Loucy (cell line): ENCODE measurements around the gene TLNRD1.

Experiments used
- H2AFZ ChIP-seq: fragments of 200-600 bp; sonication (generic); 2 replicates; pipeline ENCODE4 v1.6.0; 2016; ENCODE audit warnings: antibody characterized with exemption, mild to moderate bottlenecking, low read length, moderate library complexity
- H3F3A ChIP-seq: fragments of 200-600 bp; 2 replicates; pipeline ENCODE4 v1.6.0; 2016; ENCODE audit warnings: antibody characterized with exemption, low read depth, mild to moderate bottlenecking
- H3K27me3 ChIP-seq: fragments of 200-600 bp; sonication (generic); 2 replicates; pipeline ENCODE4 v1.6.1; 2014; ENCODE audit warnings: low read length, mild to moderate bottlenecking; ENCODE audit not compliant: insufficient read depth, poor library complexity, severe bottlenecking
- H3K36me3 ChIP-seq: fragments of 200-600 bp; sonication (generic); 2 replicates; pipeline ENCODE4 v1.6.1; 2016; ENCODE audit warnings: low read length; ENCODE audit not compliant: insufficient read depth
- H3K4me1 ChIP-seq: fragments of 200-600 bp; sonication (generic); 2 replicates; pipeline ENCODE4 v1.5.1; 2014; ENCODE audit warnings: low read length, mild to moderate bottlenecking; ENCODE audit not compliant: insufficient read depth, poor library complexity, severe bottlenecking
- H3K4me2 ChIP-seq: fragments of 200-600 bp; sonication (generic); 2 replicates; pipeline ENCODE4 v1.6.0; 2014; ENCODE audit warnings: antibody characterized with exemption, low read length, low read depth, mild to moderate bottlenecking; ENCODE audit not compliant: poor library complexity, severe bottlenecking
- H3K4me3 ChIP-seq: fragments of 200-600 bp; sonication (generic); 2 replicates; pipeline ENCODE4 v1.5.1; 2014; ENCODE audit warnings: low read length, mild to moderate bottlenecking, mixed read lengths; ENCODE audit not compliant: poor library complexity, severe bottlenecking
- H3K79me2 ChIP-seq: fragments of 200-600 bp; sonication (generic); 2 replicates; pipeline ENCODE4 v1.6.1; 2014; ENCODE audit warnings: low read length; ENCODE audit not compliant: insufficient read depth
- H3K9ac ChIP-seq: fragments of 200-600 bp; sonication (generic); 2 replicates; pipeline ENCODE4 v1.6.0; 2014; ENCODE audit warnings: mild to moderate bottlenecking, low read depth, low read length, moderate library complexity; ENCODE audit not compliant: poor library complexity, severe bottlenecking
- H3K9me2 ChIP-seq: fragments of 200-600 bp; sonication (generic); replicated peaks from 2 replicates; pipeline ENCODE4 v1.6.1; 2016; ENCODE audit warnings: low read depth, low read length, mixed read lengths
- H3K9me3 ChIP-seq: fragments of 200-600 bp; sonication (generic); 2 replicates; pipeline ENCODE4 v1.6.1; 2014; ENCODE audit warnings: mild to moderate bottlenecking, antibody characterized with exemption, low read length, low read depth; ENCODE audit not compliant: insufficient read depth
- H4K20me1 ChIP-seq: fragments of 200-600 bp; sonication (generic); 2 replicates; pipeline ENCODE4 v1.6.0; 2014; ENCODE audit warnings: antibody characterized with exemption, low read length, mild to moderate bottlenecking; ENCODE audit not compliant: insufficient read depth, poor library complexity, severe bottlenecking
- EZH2phosphoT487 ChIP-seq: fragments of 200-600 bp; IDR thresholded peaks from 2 replicates; pipeline ENCODE4 v1.6.1; 2018; ENCODE audit warnings: antibody characterized with exemption, mild to moderate bottlenecking, moderate library complexity, borderline replicate concordance
- TF ChIP-seq, protein P1 (sequence below): fragments of 200-600 bp; sonication (generic); conservative IDR thresholded peaks from 2 replicates; pipeline ENCODE4 v1.5.1; 2014; ENCODE audit warnings: mild to moderate bottlenecking, antibody characterized with exemption, low read length

TLNRD1 gene

DNA sequence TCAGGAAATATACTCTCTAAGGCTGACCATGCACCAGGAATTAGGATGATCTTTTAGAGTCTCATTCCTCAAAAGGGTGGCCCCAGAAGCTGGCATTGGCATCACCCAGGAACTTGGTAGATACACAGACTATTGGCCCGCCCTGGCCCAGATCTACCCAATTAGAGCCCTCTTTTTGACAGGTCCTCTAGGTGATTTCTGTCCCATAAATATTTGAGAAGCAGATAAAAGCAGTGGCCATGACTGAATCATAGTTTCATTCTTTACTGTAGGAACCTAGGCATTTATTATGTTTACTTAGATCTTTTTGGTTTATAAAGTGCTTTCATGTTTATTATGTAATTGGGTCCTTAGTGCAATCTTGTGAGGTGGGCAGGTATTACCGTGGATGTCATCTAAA is 7.6 kb downstream of the TLNRD1 start:
- H3K79me2 ChIP-seq = peaks cover 40% of the 10 kb centered on the region
- TF ChIP-seq, protein P1, sequence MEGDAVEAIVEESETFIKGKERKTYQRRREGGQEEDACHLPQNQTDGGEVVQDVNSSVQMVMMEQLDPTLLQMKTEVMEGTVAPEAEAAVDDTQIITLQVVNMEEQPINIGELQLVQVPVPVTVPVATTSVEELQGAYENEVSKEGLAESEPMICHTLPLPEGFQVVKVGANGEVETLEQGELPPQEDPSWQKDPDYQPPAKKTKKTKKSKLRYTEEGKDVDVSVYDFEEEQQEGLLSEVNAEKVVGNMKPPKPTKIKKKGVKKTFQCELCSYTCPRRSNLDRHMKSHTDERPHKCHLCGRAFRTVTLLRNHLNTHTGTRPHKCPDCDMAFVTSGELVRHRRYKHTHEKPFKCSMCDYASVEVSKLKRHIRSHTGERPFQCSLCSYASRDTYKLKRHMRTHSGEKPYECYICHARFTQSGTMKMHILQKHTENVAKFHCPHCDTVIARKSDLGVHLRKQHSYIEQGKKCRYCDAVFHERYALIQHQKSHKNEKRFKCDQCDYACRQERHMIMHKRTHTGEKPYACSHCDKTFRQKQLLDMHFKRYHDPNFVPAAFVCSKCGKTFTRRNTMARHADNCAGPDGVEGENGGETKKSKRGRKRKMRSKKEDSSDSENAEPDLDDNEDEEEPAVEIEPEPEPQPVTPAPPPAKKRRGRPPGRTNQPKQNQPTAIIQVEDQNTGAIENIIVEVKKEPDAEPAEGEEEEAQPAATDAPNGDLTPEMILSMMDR = no peak
- no peak for TF ChIP-seq EZH2phosphoT487

DNA sequence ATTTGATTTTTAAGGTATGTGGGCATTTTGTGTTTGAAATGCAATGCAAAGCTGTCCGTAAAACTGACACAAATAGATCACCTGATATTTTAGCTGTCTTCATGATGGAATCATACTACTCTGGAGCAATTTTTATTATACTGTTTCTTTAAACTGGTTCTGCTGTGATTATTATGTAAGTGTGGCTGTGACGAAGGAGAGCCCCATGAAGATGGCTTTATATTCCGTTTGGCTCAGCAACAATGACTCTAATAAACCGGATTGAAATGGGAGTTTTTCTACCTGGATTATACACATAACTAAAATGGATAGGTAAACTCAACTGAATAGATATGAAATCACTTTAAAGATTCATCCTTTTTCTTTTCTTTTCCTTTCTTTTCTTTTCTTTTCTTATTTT is 9.4 kb downstream of the TLNRD1 start:
- Histone ChIP-seq H3K36me3 (no peaks in the 10 kb centered on the region), H3F3A (no peaks in the 10 kb centered on the region), H3K4me3 (no peak overlapping the region), H3K27me3 (no peaks in the 10 kb centered on the region), H3K9me3 (no peaks in the 10 kb centered on the region), H2AFZ (no peak overlapping the region), H3K4me2 (no peak overlapping the region), H3K4me1 (peaks cover 25% of the 10 kb centered on the region), H4K20me1 (peaks cover 7% of the 10 kb centered on the region), H3K9me2 (no peaks in the 10 kb centered on the region), H3K9ac (no peak overlapping the region), H3K79me2 (peaks cover 22% of the 10 kb centered on the region)
- TF ChIP-seq EZH2phosphoT487 = no peak
- TF ChIP-seq, protein P1 = no peak

More for the DNA sequence above, 7.6 kb downstream of the TLNRD1 start:
- Histone ChIP-seq H3K9me2 (no peaks in the 10 kb centered on the region), H3K4me1 (peaks cover 42% of the 10 kb centered on the region), H4K20me1 (peaks cover 14% of the 10 kb centered on the region), H3K9me3 (no peaks in the 10 kb centered on the region), H3K4me2 (no peak overlapping the region), H2AFZ (no peak overlapping the region), H3F3A (no peaks in the 10 kb centered on the region), H3K27me3 (no peaks in the 10 kb centered on the region), H3K36me3 (no peaks in the 10 kb centered on the region), H3K9ac (no peak overlapping the region), H3K4me3 (no peak overlapping the region)

- no peak overlapping the region for H2AFZ ChIP-seq
- H3K4me1 ChIP-seq = peaks cover 14% of the 10 kb centered on the region
- no peaks in the 10 kb centered on the region for H3K36me3 ChIP-seq
- peaks cover 8% of the 10 kb centered on the region for H3K79me2 ChIP-seq
- H3K4me2 ChIP-seq = no peak overlapping the region
- TF ChIP-seq, protein P1 = no peak
- TF ChIP-seq EZH2phosphoT487 = no peak
- H3K4me3 ChIP-seq = no peak overlapping the region
- H3K9me2 ChIP-seq = no peaks in the 10 kb centered on the region
- no peaks in the 10 kb centered on the region for H4K20me1 ChIP-seq
- H3K27me3 ChIP-seq = no peaks in the 10 kb centered on the region
- H3K9ac ChIP-seq = no peak overlapping the region
- H3F3A ChIP-seq = no peaks in the 10 kb centered on the region
- H3K9me3 ChIP-seq = no peaks in the 10 kb centered on the region
Measured at GRCh38 chr15:81011593-81011992, 10.9 kb downstream of the TLNRD1 start.
